ENCODE results near the gene ZC3H7A. TPM values are rescaled to one million over a fixed set of nuclear protein-coding genes. Genes with fewer than 3 reads are reported as not detected.

ZC3H7A gene
- total and polyA plus RNA-seq, 2 of the 8 experiments (the other 6 are each of a cell fraction or from before 2014, with no cell fraction given): 32.0 to 55.9 TPM

DNA sequence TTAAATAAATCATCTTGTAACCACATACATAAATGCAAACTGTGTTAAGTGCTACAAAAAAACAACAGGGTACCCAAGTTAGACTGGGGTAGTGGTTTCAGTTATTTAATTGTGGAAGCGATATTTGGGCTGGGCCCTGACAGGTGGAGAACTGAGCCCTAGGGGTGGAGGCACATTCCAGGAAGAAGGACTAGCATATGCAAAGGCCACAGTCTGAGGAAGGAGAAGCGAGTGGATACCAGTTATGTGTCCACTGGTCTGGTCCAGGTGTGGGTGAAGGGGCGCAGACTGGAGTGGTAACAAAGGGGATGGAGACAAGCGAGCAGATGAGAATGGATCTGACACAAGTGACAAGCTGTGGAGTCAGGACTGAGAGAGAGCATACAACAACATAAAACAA lies 77.3 kb downstream of the ZC3H7A start (continued):
- TF ChIP-seq PHF8 (conservative IDR thresholded peaks at IDR 0.05; ENCODE audit: low read depth, low read length) (no peak), ATF3 (IDR thresholded peaks at IDR 0.05; ENCODE audit: insufficient read depth, low read depth, low read length) (no peak), GABPA (IDR thresholded peaks at IDR 0.05; ENCODE audit: borderline replicate concordance, insufficient read depth, low read length) (no peak)
- TF ChIP-seq, protein P1, sequence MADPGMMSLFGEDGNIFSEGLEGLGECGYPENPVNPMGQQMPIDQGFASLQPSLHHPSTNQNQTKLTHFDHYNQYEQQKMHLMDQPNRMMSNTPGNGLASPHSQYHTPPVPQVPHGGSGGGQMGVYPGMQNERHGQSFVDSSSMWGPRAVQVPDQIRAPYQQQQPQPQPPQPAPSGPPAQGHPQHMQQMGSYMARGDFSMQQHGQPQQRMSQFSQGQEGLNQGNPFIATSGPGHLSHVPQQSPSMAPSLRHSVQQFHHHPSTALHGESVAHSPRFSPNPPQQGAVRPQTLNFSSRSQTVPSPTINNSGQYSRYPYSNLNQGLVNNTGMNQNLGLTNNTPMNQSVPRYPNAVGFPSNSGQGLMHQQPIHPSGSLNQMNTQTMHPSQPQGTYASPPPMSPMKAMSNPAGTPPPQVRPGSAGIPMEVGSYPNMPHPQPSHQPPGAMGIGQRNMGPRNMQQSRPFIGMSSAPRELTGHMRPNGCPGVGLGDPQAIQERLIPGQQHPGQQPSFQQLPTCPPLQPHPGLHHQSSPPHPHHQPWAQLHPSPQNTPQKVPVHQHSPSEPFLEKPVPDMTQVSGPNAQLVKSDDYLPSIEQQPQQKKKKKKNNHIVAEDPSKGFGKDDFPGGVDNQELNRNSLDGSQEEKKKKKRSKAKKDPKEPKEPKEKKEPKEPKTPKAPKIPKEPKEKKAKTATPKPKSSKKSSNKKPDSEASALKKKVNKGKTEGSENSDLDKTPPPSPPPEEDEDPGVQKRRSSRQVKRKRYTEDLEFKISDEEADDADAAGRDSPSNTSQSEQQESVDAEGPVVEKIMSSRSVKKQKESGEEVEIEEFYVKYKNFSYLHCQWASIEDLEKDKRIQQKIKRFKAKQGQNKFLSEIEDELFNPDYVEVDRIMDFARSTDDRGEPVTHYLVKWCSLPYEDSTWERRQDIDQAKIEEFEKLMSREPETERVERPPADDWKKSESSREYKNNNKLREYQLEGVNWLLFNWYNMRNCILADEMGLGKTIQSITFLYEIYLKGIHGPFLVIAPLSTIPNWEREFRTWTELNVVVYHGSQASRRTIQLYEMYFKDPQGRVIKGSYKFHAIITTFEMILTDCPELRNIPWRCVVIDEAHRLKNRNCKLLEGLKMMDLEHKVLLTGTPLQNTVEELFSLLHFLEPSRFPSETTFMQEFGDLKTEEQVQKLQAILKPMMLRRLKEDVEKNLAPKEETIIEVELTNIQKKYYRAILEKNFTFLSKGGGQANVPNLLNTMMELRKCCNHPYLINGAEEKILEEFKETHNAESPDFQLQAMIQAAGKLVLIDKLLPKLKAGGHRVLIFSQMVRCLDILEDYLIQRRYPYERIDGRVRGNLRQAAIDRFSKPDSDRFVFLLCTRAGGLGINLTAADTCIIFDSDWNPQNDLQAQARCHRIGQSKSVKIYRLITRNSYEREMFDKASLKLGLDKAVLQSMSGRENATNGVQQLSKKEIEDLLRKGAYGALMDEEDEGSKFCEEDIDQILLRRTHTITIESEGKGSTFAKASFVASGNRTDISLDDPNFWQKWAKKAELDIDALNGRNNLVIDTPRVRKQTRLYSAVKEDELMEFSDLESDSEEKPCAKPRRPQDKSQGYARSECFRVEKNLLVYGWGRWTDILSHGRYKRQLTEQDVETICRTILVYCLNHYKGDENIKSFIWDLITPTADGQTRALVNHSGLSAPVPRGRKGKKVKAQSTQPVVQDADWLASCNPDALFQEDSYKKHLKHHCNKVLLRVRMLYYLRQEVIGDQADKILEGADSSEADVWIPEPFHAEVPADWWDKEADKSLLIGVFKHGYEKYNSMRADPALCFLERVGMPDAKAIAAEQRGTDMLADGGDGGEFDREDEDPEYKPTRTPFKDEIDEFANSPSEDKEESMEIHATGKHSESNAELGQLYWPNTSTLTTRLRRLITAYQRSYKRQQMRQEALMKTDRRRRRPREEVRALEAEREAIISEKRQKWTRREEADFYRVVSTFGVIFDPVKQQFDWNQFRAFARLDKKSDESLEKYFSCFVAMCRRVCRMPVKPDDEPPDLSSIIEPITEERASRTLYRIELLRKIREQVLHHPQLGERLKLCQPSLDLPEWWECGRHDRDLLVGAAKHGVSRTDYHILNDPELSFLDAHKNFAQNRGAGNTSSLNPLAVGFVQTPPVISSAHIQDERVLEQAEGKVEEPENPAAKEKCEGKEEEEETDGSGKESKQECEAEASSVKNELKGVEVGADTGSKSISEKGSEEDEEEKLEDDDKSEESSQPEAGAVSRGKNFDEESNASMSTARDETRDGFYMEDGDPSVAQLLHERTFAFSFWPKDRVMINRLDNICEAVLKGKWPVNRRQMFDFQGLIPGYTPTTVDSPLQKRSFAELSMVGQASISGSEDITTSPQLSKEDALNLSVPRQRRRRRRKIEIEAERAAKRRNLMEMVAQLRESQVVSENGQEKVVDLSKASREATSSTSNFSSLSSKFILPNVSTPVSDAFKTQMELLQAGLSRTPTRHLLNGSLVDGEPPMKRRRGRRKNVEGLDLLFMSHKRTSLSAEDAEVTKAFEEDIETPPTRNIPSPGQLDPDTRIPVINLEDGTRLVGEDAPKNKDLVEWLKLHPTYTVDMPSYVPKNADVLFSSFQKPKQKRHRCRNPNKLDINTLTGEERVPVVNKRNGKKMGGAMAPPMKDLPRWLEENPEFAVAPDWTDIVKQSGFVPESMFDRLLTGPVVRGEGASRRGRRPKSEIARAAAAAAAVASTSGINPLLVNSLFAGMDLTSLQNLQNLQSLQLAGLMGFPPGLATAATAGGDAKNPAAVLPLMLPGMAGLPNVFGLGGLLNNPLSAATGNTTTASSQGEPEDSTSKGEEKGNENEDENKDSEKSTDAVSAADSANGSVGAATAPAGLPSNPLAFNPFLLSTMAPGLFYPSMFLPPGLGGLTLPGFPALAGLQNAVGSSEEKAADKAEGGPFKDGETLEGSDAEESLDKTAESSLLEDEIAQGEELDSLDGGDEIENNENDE (IDR thresholded peaks at IDR 0.05; ENCODE audit: insufficient replicate concordance, low read length): no peak
